Activated CD8-positive, alpha-beta memory T cell treated with anti-CD3 and anti-CD28 coated beads for 36 hours (primary cell): ENCODE measurements around the gene ABCA5. TPM values are rescaled to one million over a fixed set of nuclear protein-coding genes. Genes with fewer than 3 reads are reported as not detected.

Experiments used
- CTCF ChIA-PET: fragments of 350-600 bp; sonication (Branson Sonifier 250); formaldehyde crosslinking; loops from one replicate; lab custom pipeline; 2021; ENCODE audit warnings: antibody characterized with exemption; lab: Charles Lee
- POLR2A ChIA-PET: fragments of 350-600 bp; sonication (Branson Sonifier 250); formaldehyde crosslinking; loops from one replicate; lab custom pipeline; 2021; ENCODE audit warnings: antibody characterized with exemption; lab: Charles Lee
- total RNA-seq, 2 experiments: library from RNA; stranded (reverse); gene quantifications; one replicate each; pipeline ENCODE4 v1.2.3, GENCODE V29; 2021

Gene ABCA5
- total RNA-seq, result 10 to 100 TPM; 11.8 to 12.3 TPM

- ChIA-PET CTCF (no interaction called here), POLR2A (interaction anchor here (0.7 to 1.2 kb wide), 3 partner anchors 8 to 87 kb away, joined by 3 to 7 read pairs (median 4); partner anchors contain the start of gene MAP2K6)
These were observed at the start of gene ABCA5 for GRCh38 chr17:69327060-69327831. TSS of gene ABCA5 (minus strand) at chr17:69327133. CDS start at chr17:69314415, 12,718 bp downstream.

- POLR2A ChIA-PET, result no interaction called here
These were observed 48.3 kb upstream of the ABCA5 start for GRCh38 chr17:69375229-69375628.

DNA sequence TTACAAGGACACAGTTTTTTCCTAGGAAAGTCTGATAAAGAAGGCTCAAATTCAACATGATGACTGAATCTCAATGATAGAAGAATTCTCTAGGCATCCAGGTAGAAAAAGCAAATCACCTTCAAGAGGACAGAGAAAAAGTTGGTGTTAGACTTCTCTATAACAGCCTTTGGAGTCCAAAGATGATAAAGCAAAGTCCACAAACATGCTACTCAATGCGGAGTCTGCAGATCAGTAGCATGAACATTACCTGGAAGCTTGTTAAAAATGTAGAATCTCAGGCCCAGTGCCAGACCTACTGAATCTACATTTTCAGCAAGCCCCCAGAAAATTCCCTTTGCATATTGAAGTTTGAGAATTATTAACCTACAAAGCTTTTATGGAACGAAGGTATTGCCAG is 46.1 kb upstream of the ABCA5 start:
- CTCF ChIA-PET, result no interaction called here
- POLR2A ChIA-PET, result no interaction called here

More at GRCh38 chr17:69375229-69375628, 48.3 kb upstream of the ABCA5 start:
- CTCF ChIA-PET, result interaction anchor here (0.7 kb wide), 1 partner anchor 99 kb away, joined by 3 read pairs; no protein-coding TSS in a partner anchor

DNA sequence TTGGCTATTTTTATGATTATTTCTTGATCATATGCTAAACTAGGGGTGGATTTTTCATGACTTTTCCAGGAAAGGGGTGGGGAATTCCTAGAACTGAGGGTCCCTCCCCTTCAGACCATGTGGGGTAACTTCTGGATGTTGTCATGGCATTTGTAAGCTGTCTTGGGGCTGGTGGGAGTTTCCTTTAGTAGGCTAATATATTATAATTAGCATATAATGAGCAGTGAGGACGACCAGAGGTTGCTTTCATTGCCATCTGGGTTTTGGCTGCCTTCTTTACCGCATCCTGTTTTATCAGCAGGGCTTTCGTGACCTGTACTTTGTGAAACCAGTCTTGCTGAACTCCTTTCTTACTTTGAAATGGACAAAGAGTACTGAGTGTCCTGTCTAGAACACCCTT is 40.4 kb upstream of the ABCA5 start:
- CTCF ChIA-PET, result no interaction called here
- POLR2A ChIA-PET, result no interaction called here

- ChIA-PET POLR2A (no interaction called here), CTCF (no interaction called here)
These were observed 36.7 kb upstream of the ABCA5 start for GRCh38 chr17:69363488-69364210.

DNA sequence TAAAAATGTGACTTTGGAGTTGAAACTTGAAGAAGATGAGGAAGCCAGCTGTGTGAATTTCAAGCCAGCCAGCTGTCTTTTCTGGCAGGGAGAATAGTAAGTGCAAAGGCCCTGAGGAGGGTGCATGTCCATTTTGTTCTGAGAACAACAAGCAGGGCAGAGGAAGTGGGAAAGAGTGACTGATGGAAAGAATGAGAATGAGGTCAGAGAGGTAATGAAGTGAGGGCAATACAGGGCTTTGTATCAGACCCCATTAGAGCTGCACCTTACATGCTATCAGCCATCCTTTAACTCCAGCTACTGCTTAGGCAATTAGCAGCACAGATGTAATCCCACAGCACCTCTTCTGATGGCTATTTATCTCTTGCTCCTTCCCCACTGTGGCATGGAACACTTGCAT is 34.2 kb upstream of the ABCA5 start:
- CTCF ChIA-PET, result interaction anchor here (0.7 kb wide), 1 partner anchor 191 kb away, joined by 3 read pairs; no protein-coding TSS in a partner anchor
- POLR2A ChIA-PET, result no interaction called here

GRCh38 chr17:69358688-69359596 is 32.0 kb upstream of the ABCA5 start:
- ChIA-PET POLR2A (no interaction called here), CTCF (interaction anchor here (0.6 kb wide), 1 partner anchor 1409 kb away, joined by 3 read pairs; no protein-coding TSS in a partner anchor)

DNA sequence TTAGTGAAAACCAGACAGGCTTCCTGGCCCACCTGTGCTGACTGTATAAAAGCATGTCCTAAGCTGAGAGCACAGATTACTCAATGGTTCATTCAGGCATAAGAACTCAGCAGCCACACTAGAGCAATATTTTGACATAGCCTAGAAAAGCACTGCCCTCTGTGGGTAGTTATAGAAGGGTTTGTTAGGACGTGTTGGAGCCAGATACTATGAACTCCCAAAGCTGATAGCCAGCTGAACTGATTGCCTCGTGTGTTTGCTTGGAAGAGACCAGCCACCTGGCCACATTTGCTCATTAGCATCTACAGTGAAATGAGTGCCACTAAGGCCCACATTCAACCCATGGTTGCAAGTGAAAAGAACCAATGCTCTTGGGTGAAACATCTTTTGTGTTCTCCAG is 30.8 kb upstream of the ABCA5 start:
- POLR2A ChIA-PET, result no interaction called here
- CTCF ChIA-PET, result no interaction called here

DNA sequence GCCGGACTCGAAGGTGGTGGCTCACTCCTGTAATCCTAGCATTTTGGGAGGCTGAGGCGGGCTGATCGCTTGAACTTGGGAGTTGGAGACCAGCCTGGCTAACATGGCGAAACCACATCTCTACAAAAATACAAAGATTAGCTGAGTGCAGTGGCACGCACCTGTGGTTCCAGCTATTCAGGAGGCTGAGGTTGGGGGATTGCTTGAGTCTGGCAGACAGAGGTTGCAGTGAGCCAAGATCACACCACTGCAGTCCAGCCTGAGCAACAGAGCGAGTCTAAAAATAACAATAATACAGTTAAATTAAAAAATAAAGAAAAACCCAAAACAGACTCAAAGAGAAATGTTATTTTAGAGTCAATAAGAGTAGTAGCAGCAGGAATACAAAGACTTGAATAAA is 29.7 kb upstream of the ABCA5 start:
- ChIA-PET CTCF (no interaction called here), POLR2A (no interaction called here)

DNA sequence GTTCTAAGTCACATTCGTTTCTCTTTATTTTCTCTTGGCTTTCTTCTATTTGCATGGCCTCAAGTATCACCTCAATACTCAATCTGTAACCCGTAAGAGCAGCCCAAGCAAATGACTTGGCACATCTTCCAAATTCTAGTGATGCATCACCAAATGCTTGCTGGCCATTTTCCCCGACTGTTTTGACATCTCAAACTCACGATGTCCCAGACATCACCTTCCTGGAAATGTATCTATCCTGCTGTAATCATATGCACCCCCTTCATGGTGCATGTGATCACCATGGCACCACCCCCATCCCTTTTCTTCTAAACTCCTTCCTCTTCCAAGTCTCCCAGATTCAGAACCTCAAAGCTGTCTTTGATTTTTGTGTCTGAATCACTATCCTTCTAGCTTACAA is 24.0 kb upstream of the ABCA5 start:
- ChIA-PET POLR2A (no interaction called here), CTCF (no interaction called here)

DNA sequence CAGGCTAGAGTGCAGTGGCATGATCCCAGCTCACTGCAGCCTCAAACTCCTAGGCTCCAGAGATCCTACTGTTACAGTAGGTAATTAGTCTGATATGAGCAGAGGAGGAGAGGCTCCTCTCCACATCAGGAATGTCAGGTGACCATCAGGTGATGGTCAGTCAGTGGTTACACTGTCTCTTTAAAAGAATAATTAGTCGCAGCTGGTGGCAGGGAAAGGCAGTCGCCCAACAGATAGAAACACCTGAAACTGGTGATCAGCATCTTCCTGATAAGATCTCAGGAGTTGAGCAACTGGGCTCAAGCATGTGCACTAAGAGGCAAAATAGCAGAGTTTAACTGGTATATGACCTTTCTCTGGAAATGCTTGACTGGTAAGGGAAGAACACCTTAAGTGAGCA is 21.5 kb upstream of the ABCA5 start:
- ChIA-PET POLR2A (no interaction called here), CTCF (no interaction called here)

- ChIA-PET POLR2A (no interaction called here), CTCF (no interaction called here)
These were observed 19.8 kb upstream of the ABCA5 start for GRCh38 chr17:69346766-69347165.

GRCh38 chr17:69344939-69345338 is 18.0 kb upstream of the ABCA5 start:
- ChIA-PET POLR2A (no interaction called here), CTCF (no interaction called here)

DNA sequence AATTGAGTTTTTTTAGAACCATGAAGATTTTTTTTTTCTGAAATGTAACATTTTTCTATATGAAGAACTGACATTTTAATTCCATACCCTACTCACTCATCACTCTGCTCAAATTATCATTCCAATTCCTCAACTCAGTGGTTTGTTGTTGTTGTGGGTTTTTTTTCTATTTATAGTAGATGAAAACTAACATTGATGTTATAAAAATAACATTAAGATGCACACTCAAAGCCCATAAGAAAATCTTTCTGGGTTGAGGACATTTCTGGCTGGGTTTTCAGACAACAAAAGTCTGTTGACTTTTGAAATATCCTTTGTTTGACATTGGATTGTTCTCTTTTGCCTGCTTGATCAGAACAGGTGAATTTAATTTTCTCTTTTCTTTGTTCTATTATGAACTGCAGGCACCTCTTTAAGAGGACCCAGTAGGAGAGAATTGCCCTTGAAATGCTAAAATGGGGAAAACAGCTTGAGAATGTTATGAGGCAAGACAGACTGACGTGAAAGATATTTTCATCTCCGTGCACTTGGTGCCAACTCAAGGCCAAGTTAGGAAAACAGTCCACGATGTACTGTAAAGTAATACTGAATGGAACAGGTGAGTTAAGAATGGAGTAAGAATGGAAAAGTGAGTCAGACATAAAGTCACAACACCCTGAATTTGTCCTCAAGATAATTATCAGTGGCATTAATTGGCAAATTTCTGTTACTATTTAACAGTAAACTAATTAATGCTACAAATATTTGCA is 16.1 kb upstream of the ABCA5 start:
- CTCF ChIA-PET, result no interaction called here
- POLR2A ChIA-PET, result no interaction called here

DNA sequence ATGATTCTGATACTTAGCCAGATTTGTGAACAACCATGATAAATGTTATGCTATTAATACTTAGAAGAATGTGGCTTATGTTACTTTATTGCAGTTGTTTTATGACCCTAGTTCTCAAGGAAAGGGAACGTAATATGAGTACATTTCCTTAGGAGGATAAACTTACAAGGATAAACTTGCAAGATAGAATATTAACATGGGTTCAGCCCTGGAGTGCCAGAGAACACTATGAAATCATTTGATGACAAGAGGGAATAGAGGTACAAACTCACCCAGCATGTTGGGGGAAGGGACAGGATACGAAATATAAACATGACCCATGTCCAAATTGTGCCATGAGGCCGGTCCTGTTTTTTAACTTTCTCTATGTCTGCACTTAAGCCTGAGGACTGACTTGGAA is 13.0 kb upstream of the ABCA5 start:
- ChIA-PET POLR2A (no interaction called here), CTCF (no interaction called here)

DNA sequence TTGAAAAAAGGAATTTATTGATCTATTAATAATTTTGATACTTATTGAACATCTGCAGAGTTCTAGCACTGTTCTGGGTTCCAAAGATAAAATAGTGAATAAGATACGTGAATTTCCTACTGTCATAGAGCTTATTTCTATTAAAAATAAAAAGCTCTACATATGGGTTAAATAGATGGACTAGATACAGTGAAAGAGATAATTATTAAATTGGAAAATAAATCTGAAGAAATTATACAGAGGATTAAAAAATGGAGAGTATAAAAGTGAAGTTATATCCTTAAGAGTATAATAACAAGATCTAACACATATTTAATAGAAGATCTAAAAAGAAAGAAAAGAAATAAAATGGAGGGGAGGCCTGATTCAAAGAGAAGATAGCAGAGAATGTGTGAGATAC is 10.1 kb upstream of the ABCA5 start:
- POLR2A ChIA-PET, result no interaction called here
- CTCF ChIA-PET, result no interaction called here

DNA sequence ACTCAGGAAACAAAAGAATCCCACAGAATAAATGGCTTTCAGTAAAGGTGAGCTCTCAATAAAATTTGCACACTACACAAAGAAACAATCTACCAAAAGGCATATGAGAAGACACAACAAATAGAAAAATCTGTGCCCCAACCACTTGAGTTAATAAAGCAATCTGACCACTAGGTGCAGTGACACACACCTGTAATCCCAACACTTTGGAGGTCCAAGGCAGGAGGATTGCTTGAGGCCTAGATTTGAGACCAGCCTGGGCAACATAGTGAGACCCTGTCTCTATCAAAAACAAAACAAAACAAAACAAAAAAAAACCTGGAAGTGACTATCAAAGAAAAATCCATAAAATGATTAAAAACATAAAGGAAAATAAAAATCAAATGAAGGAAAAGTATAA is 9.6 kb upstream of the ABCA5 start:
- CTCF ChIA-PET, result no interaction called here

GRCh38 chr17:69335058-69335457 is 8.1 kb upstream of the ABCA5 start:
- ChIA-PET POLR2A (interaction anchor here (1.0 kb wide), 1 partner anchor 8 kb away, joined by 4 read pairs; the partner anchor contains the start of gene ABCA5), CTCF (interaction anchor here (0.8 kb wide), 1 partner anchor 10 kb away, joined by 3 read pairs; no protein-coding TSS in a partner anchor)

More for the DNA sequence above, 9.6 kb upstream of the ABCA5 start:
- POLR2A ChIA-PET, result no interaction called here

GRCh38 chr17:69333561-69333960 is 6.6 kb upstream of the ABCA5 start:
- ChIA-PET CTCF (no interaction called here), POLR2A (no interaction called here)
